Liver (tissue), 3 donors: ENCODE data around the gene SGMS1.

ENCODE experiments used
- CTCF ChIP-seq: fragments of 150-350 bp; IDR thresholded peaks from 2 replicates; pipeline ENCODE4 v1.5.1; 2017; ENCODE audit warnings: improper control_type of control experiment, low read depth, low read length; ENCODE audit not compliant: missing input control
- GABPA ChIP-seq, 2 donors: IDR thresholded peaks in 1 of 2; conservative IDR thresholded peaks in 1 of 2; 2 replicates each; pipeline ENCODE4 v1.6.1; 2016; ENCODE audit warnings: antibody characterized with exemption in 2 of 2, mild to moderate bottlenecking in 1 of 2, moderate library complexity in 1 of 2
- JUND ChIP-seq, 2 donors: IDR thresholded peaks; 2 replicates each; pipeline ENCODE4 v1.6.1; 2016; ENCODE audit warnings: antibody characterized with exemption in 2 of 2
- MAX ChIP-seq: IDR thresholded peaks from 2 replicates; pipeline ENCODE4 v1.6.1; 2016; ENCODE audit warnings: antibody characterized with exemption
- REST ChIP-seq: IDR thresholded peaks from 2 replicates; pipeline ENCODE4 v1.6.1; 2016; ENCODE audit warnings: antibody characterized with exemption, mild to moderate bottlenecking
- SP1 ChIP-seq: IDR thresholded peaks from 2 replicates; pipeline ENCODE4 v1.6.1; 2018; ENCODE audit warnings: antibody characterized with exemption, mild to moderate bottlenecking
- TAF1 ChIP-seq: conservative IDR thresholded peaks from 2 replicates; pipeline ENCODE4 v1.6.1; 2016; ENCODE audit warnings: antibody characterized with exemption, mild to moderate bottlenecking
- YY1 ChIP-seq: IDR thresholded peaks from 2 replicates; pipeline ENCODE4 v1.6.1; 2016; ENCODE audit warnings: antibody characterized with exemption, mild to moderate bottlenecking
- ZBTB33 ChIP-seq: IDR thresholded peaks from 2 replicates; pipeline ENCODE4 v1.6.1; 2016; ENCODE audit warnings: antibody characterized with exemption
- donor health status: healthy.
- donor health status: healthy.

- TF ChIP-seq CTCF (no peak), ZBTB33 (no peak), YY1 (no peak), MAX (no peak), TAF1 (no peak), SP1 (no peak), REST (no peak), JUND (IDR thresholded peaks at IDR 0.05) (no peak), GABPA (IDR thresholded peaks at IDR 0.05 in 1 of 2, conservative IDR thresholded peaks at IDR 0.05 in 1 of 2) (no peak)
Measured at GRCh38 chr10:50472914-50473313, 150.8 kb downstream of the SGMS1 start.
